Endothelial cell of umbilical vein (primary cell): ENCODE results near the gene CHD5. TPM values are rescaled to one million over a fixed set of nuclear protein-coding genes. Genes with fewer than 3 reads are reported as not detected.
"Not testable (repeated sequence)": the region's sequence is repeated elsewhere in the genome, so short reads cannot be mapped to it uniquely, and the experiment has no call there.

Experiments
- BruUV-seq: library from RNA; stranded (reverse); fragments of 400-500 nt; replicated peaks from 2 replicates; lab custom pipeline; 2021; lab: Mats Ljungman, UMichigan
- CTCF ChIA-PET: fragments of 300-600, 350-600 bp; sonication (Branson Sonifier 250); formaldehyde crosslinking; loops from one replicate; lab custom pipeline; 2021; ENCODE audit warnings: antibody characterized with exemption, inconsistent platforms; lab: Charles Lee
- POLR2A ChIA-PET: fragments of 300-600, 350-600 bp; sonication (Branson Sonifier 250); formaldehyde crosslinking; loops from one replicate; lab custom pipeline; 2021; ENCODE audit warnings: antibody characterized with exemption, inconsistent platforms; lab: Charles Lee
- DNase-seq: peaks from one replicate; pipeline ENCODE4 v3.0.0-alpha.2; 2011; ENCODE audit warnings: low read depth, low spot score
- FAIRE-seq: peaks from 2 replicates; lab custom pipeline; 2011; peaks lifted over from hg19 to GRCh38; lab: Jason Lieb, UNC
- H2AFZ ChIP-seq: 2 replicates; pipeline ENCODE4 v1.6.0; 2012; ENCODE audit warnings: low read depth, low read length, control low read depth, inconsistent platforms
- H3K27ac ChIP-seq: 2 replicates; pipeline ENCODE4 v1.5.1; 2011; ENCODE audit warnings: low read depth, mild to moderate bottlenecking, control low read depth, low read length, moderate library complexity; ENCODE audit not compliant: insufficient read depth
- H3K27me3 ChIP-seq, 2 experiments: 2 replicates each; pipeline versions ENCODE4 v1.6.0 to v1.6.1; 2011; ENCODE audit warnings: low read length in 2 of 2, mixed read lengths in 1 of 2; ENCODE audit not compliant: control insufficient read depth in 2 of 2, insufficient read depth in 2 of 2
- H3K36me3 ChIP-seq, 2 experiments: 2 replicates in 1 of 2; 3 replicates in 1 of 2; pipeline ENCODE4 v1.5.1; 2011; ENCODE audit warnings: low read length in 2 of 2, mild to moderate bottlenecking in 1 of 2, moderate library complexity in 1 of 2; ENCODE audit not compliant: control insufficient read depth in 2 of 2, insufficient read depth in 2 of 2; ENCODE audit errors: extremely low read depth in 1 of 2
- H3K4me1 ChIP-seq: 3 replicates; pipeline ENCODE4 v1.5.1; 2011; ENCODE audit warnings: mild to moderate bottlenecking, low read length; ENCODE audit not compliant: control insufficient read depth, insufficient read depth; ENCODE audit errors: extremely low read depth
- H3K4me2 ChIP-seq: 2 replicates; pipeline ENCODE4 v1.6.1; 2011; ENCODE audit warnings: low read length, control low read depth, mixed read lengths; ENCODE audit not compliant: insufficient read depth
- H3K4me3 ChIP-seq, 3 experiments: fragments of 200-600 bp in 1 of 3; sonication (generic), shearing (Covaris generic) in 1 of 3; replicated peaks in 1 of 3; 2 replicates each; pipeline ENCODE4 v1.5.1; 2011 to 2016; ENCODE audit warnings: control low read depth in 3 of 3, low read length in 3 of 3, mild to moderate bottlenecking in 2 of 3, inconsistent platforms in 1 of 3, low read depth in 1 of 3, moderate library complexity in 1 of 3; ENCODE audit not compliant: insufficient read depth in 1 of 3
- H3K79me2 ChIP-seq: 2 replicates; pipeline ENCODE4 v1.6.0; 2012; ENCODE audit warnings: low read length, inconsistent platforms; ENCODE audit not compliant: control insufficient read depth, insufficient read depth
- H3K9ac ChIP-seq: replicated peaks from 2 replicates; pipeline ENCODE3; 2011; ENCODE audit warnings: low read length, control low read depth; ENCODE audit not compliant: insufficient read depth; ENCODE audit errors: extremely low read depth
- H3K9me1 ChIP-seq: replicated peaks from 3 replicates; pipeline ENCODE4 v1.6.0; 2011; ENCODE audit warnings: mild to moderate bottlenecking, low read length; ENCODE audit not compliant: control insufficient read depth, insufficient read depth; ENCODE audit errors: extremely low read depth
- H3K9me3 ChIP-seq: replicated peaks from 2 replicates; pipeline ENCODE4 v1.5.1; 2012; ENCODE audit warnings: low read length, inconsistent platforms; ENCODE audit not compliant: control insufficient read depth, insufficient read depth
- H4K20me1 ChIP-seq: replicated peaks from 2 replicates; pipeline ENCODE3; 2011; ENCODE audit warnings: mild to moderate bottlenecking, low read length; ENCODE audit not compliant: control insufficient read depth, insufficient read depth; ENCODE audit errors: extremely low read depth
- CTCF ChIP-seq, 2 donors: IDR thresholded peaks; 1 replicate in 1 of 2; 2 replicates in 1 of 2; pipeline ENCODE4 v1.5.1; 2011; ENCODE audit warnings: low read length in 2 of 2, mild to moderate bottlenecking in 2 of 2, moderate library complexity in 2 of 2, control low read depth in 1 of 2, inconsistent platforms in 1 of 2, low read depth in 1 of 2; ENCODE audit not compliant: insufficient read depth in 1 of 2; ENCODE audit errors: extremely low read depth in 1 of 2
- EZH2 ChIP-seq: IDR thresholded peaks from 2 replicates; pipeline ENCODE4 v1.6.1; 2012; ENCODE audit warnings: borderline replicate concordance, low read depth, mild to moderate bottlenecking, moderate library complexity, low read length, inconsistent platforms; ENCODE audit not compliant: severe bottlenecking
- FOS ChIP-seq: IDR thresholded peaks from 2 replicates; pipeline ENCODE4 v1.6.1; 2011; ENCODE audit warnings: mild to moderate bottlenecking, low read length, moderate library complexity, borderline replicate concordance; ENCODE audit not compliant: insufficient read depth
- JUN ChIP-seq: IDR thresholded peaks from 2 replicates; pipeline ENCODE4 v1.6.1; 2011; ENCODE audit warnings: borderline replicate concordance, low read depth; ENCODE audit not compliant: insufficient read length, insufficient read depth
- MAX ChIP-seq: IDR thresholded peaks from 2 replicates; pipeline ENCODE4 v1.6.1; 2011; ENCODE audit not compliant: insufficient read depth, insufficient read length
- MYC ChIP-seq: IDR thresholded peaks from one replicate; pipeline ENCODE4 v1.6.1; 2011; ENCODE audit warnings: mild to moderate bottlenecking, low read depth, low read length
- POLR2A ChIP-seq: IDR thresholded peaks from 2 replicates; pipeline ENCODE4 v1.6.1; 2012; ENCODE audit warnings: low read depth, mild to moderate bottlenecking, control low read depth, low read length
- dilution Hi-C: fragments of 300-500 bp; cut with MboI; formaldehyde crosslinking; loops from one replicate; pipeline ENCODE4 v1.15.0; 2019; ENCODE audit warnings: low sequenced_read_pairs; ENCODE audit not compliant: extremely low pct_ligation_motif_present
- intact Hi-C: fragments of 100-400 bp; cut with micrococcal nuclease; formaldehyde crosslinking; loops from one replicate; pipeline ENCODE4 v1.10.0; 2022
- polyA plus RNA-seq, 4 experiments: library from polyadenylated mRNA; depleted of rRNA in 3 of 4; stranded (reverse) in 3 of 4; unstranded in 1 of 4; fragments of >200 nt; gene quantifications; 2 replicates each; pipeline versions ENCODE4 v1.2.1 to v1.2.3, GENCODE V29; 2011 to 2012; ENCODE audit warnings: missing spikeins in 1 of 4
- total RNA-seq: library from RNA; stranded (reverse); gene quantifications from 2 replicates; pipeline ENCODE4 v1.2.3, GENCODE V29; 2021

CHD5 gene
- total and polyA plus RNA-seq, 2 donors (not counting 3 experiments of a cell fraction or from before 2014, with no cell fraction given), result 0.04 to 0.11 TPM

- Histone ChIP-seq H3K4me2 (no peak overlapping the region), H3K9me3 (no peaks in the 10 kb centered on the region), H3K4me1 (no peaks in the 10 kb centered on the region), H3K4me3 (no peak overlapping the region), H3K9ac (no peak overlapping the region), H4K20me1 (no peaks in the 10 kb centered on the region), H3K27ac (no peak overlapping the region), H3K27me3 (no peaks in the 10 kb centered on the region), H3K36me3 (no peaks in the 10 kb centered on the region), H2AFZ (no peak overlapping the region), H3K9me1 (no peaks in the 10 kb centered on the region), H3K79me2 (no peaks in the 10 kb centered on the region)
- DNase-seq (no peak), FAIRE-seq (no peak)
- POLR2A ChIA-PET, result no interaction called here
- CTCF ChIA-PET, result interaction anchor here (1.2 kb wide), 1 partner anchor 24 kb away, joined by 4 read pairs; no protein-coding TSS in a partner anchor
- dilution Hi-C loops (no loop called here), intact Hi-C loops (no loop called here)
- no peak for TF ChIP-seq MAX
- no peak for TF ChIP-seq CTCF (IDR thresholded peaks at IDR 0.05; ENCODE audit: extremely low read depth in 1 of 2, insufficient read depth in 1 of 2, low read depth in 1 of 2, low read length in 2 of 2)
- TF ChIP-seq FOS, result no peak
- no peak for TF ChIP-seq MYC
- TF ChIP-seq POLR2A, result no peak
- no peak for TF ChIP-seq EZH2
- TF ChIP-seq JUN, result no peak
- no TSS peak for BruUV-seq
These were observed 102.6 kb downstream of the CHD5 start for GRCh38 chr1:6077506-6077905.

GRCh38 chr1:6077061-6077460, 103.1 kb downstream of the CHD5 start:
- CTCF ChIA-PET, result interaction anchor here (1.2 kb wide), 1 partner anchor 24 kb away, joined by 4 read pairs; no protein-coding TSS in a partner anchor
- H2AFZ ChIP-seq, H3K4me3 ChIP-seq, H3K36me3 ChIP-seq, H3K79me2 ChIP-seq, H3K9me3 ChIP-seq, POLR2A ChIA-PET, H3K9me1 ChIP-seq, FAIRE-seq, H4K20me1 ChIP-seq, H3K27me3 ChIP-seq, H3K4me1 ChIP-seq, DNase-seq, dilution Hi-C loops, intact Hi-C loops, BruUV-seq, H3K27ac ChIP-seq, H3K9ac ChIP-seq, H3K4me2 ChIP-seq: not testable (repeated sequence)
